Activated CD4-positive, alpha-beta T cell treated with anti-CD3 and anti-CD28 coated beads, Interleukin-2, amount 50 U/mL, for 1 hour (primary cell): ENCODE measurements around the gene TMEM59L.
"Not testable (repeated sequence)": the region's sequence is repeated elsewhere in the genome, so short reads cannot be mapped to it uniquely, and the experiment has no call there.

Experiments
- DNase-seq: peaks from one replicate; pipeline ENCODE4 v3.0.0-alpha.2; 2020

TMEM59L gene

DNA sequence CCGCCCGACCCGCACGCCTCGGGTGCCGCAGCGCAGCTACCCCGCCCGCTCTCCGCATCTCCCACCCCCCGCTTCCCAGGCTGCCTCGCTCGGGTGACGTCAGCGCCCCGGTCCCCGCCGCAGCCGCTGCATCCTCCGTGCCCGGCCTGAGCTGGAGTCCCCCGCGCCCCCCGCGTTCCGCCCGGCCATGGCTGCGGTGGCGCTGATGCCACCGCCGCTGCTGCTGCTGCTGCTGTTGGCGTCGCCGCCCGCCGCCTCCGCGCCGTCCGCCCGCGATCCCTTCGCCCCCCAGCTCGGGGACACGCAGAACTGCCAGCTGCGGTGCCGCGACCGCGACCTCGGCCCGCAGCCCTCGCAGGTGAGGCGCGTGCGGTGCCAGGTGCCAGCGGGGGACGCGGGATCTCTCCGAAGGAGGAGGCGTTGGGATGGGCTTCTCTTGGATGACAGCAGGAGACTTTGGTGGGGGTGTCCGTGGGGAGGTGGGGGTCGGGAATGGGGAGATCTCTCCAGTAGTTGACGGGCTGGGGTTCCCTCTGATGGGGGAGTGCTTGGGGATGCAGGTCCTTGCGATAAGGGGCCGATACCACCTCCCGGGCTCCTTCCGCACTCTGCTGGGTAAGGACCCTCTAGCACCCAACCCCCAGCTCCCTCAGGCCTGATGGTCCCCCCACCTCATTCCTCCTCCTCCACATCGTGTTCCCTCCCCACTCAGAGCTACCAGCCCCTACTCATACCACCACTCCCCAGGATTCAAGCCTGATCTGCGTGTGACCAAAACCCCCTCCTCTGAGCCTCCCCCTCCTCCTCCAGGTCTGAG, at the start of gene TMEM59L:
Gene TMEM59L (plus strand): TSS at position 99 of the 817 bp plus-strand sequence. CDS start 89 bp downstream, at position 188.
- DNase-seq = peak; percentile 52

DNA sequence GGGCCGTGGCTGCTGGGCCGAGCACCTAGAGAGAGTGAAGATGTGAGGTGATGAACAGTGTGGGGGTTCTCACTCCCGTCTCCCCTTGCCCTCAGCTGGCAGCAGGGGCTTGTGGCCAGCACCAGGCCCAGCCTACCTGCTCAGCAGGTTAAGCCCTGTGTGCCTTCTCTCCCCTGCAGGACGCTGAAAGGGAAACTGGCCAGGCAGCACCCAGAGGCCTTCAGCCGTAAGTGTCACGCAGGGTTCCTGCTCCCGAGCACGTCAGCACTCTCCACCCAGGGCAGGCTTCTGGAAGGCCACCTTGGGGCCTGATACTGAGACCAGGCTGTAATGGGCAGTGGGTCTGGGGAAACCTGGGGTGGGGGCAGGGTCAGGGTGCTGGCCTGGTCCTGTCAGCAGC, 45.7 kb upstream of the TMEM59L start:
- no peak for DNase-seq

DNA sequence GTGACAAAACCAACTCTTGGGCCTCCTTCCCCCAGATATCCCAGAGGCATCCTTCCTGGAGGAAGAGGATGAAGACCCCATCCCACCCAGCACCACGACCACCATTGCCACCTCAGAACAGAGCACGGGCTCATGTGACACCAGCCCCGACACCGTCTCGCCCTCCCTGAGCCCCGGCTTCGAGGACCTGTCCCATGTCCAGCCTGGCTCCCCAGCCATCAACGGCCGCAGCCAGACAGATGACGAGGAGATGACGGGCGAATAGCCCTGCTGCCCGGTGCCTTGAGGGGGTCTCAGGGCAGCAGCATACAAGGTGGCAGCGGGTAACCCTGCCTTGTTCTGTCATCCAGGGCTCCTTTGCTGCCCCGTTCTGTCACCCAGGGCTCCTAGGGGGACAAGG, 44.3 kb upstream of the TMEM59L start:
- no peak for DNase-seq

DNA sequence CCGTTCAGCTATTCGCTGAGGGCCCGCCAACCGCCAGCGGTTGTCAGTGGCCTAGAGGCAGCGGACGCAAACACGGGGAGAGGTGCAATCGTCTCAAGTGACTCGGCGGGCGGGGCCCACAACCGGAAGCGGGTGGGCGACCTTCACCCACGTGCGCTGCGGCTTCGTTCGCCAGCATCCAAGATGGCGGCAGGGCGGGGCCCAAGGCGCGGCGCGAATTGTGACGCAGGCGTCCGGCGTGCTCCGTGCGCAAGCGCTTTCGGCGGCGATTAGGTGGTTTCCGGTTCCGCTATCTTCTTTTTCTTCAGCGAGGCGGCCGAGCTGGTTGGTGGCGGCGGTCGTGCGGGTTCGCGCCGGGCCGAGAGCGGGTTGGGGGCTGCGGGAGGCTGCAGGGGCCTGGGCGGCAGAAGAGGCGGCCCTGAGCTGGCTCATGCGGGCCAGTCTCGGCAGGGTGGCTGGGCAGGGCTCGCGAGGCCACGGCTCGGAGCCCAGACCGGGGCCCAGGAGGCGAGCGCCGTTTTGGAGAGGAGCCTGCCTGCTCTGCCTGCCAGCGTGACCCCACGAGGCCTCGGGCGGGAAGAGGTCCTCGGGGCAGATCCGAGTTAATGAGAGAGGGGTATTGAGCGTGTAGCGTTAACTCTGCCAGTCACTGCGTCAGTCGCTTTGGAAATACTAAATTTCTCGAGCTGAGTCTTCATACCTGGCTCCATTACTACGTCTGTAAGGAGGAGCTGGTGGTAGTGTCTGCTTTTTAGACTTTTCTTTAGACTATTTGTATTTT, 40.9 kb upstream of the TMEM59L start, which contains the start of gene UBA52:
Gene UBA52 (plus strand): TSS at position 294 of the 781 bp plus-strand sequence. CDS start 1,444 bp downstream, outside the sequence.
- peak; percentile 99 for DNase-seq

DNA sequence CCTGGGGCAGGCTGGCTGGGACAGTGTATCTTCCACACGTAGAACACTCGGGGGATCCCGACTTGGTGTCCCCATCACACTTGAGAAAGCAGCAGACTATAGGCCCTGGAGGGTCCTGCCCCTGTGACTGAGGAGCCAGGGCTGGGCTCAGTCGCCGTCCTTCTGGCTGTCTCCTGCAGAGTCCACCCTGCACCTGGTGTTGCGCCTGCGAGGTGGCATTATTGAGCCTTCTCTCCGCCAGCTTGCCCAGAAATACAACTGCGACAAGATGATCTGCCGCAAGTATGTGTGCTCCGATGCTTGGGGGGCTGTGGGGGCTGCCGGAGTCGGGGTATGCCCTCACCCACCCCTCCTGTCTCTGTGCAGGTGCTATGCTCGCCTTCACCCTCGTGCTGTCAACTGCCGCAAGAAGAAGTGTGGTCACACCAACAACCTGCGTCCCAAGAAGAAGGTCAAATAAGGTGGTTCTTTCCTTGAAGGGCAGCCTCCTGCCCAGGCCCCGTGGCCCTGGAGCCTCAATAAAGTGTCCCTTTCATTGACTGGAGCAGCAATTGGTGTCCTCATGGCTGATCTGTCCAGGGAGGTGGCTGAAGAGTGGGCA, 37.9 kb upstream of the TMEM59L start:
- no peak for DNase-seq

DNA sequence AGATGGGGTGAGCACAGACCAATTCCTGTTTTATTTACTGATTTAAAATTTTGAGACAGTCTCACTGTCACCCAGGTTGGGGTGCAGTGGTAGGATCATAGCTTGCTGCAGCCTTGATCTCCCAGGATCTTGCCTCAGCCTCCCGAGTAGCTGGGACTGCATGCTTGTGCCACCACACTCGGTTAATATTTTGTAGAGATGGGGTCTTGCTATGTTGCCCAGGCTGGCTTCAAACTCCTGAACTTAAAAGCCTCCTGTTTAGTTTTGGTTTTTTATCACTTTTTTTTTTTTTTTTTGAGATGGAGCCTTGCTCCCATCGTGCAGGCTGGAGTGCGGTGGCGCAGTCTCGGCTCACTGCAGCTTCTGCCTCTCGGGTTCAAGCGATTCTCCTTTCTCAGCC, 36.3 kb upstream of the TMEM59L start:
- DNase-seq = no peak

DNA sequence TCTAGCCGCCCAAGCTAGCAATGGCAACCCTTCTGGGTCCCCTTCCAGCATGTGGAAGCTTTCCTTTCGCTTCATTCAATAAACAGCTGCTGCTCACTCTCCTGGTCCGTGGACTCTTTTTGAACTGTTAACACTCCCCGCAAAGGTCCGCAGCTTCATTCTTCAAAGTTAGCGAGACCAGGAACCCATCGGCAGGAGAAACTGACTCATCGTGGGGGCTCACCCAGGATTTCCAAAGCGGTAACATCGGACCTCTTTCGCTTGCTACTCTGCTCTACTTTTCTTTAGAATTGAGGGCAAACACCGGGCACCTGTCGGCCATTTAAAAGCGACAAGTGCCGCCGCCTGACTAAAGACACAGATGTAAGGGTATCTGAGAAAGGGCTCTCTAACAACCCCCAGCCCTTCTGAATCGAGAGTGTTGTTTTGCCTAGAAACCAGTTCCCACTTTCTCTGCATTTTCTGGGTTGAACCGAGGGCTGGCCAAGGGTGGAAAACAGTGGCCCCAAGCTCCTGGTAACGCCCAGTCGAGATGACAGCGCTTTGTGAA, 35.2 kb upstream of the TMEM59L start:
- no peak for DNase-seq

DNA sequence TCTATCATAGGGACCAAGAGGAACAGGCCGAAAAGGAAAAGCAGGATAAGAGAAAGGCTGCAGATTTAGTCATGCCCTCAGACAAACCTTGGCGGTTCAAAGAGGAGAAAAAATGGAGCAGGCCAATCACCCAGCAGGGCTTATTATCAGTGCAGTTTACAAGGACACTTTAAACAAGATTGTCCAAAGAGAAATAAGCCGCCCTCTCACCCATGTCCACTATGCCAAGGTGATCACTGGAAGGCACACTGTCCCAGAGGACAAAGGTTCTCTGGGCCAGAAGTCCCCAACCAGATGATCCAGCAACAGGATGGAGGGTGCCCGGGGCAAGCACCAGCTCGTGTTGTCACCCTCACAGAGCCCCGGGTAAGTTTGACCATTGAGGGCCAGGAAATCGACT, 32.4 kb upstream of the TMEM59L start:
- DNase-seq = no peak

DNA sequence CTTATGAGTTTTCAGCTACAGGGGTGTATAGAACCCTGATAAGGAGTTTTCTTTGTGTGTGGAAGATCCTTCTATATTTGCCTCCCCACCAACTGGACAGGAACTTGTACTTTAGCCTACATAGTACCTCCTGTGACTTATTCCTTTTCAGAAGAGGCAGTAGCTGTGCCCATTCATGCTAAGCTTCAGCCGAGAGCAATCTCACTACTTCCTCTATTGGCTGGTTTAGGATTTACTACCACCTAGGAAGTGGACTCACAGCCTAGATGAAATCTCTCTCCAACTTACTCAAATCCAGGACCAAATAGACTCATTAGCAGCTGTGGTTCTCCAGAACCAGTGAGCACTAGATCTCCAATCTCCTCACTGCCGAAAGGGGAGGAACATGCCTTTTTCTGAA, 26.4 kb upstream of the TMEM59L start:
- no peak for DNase-seq

DNA sequence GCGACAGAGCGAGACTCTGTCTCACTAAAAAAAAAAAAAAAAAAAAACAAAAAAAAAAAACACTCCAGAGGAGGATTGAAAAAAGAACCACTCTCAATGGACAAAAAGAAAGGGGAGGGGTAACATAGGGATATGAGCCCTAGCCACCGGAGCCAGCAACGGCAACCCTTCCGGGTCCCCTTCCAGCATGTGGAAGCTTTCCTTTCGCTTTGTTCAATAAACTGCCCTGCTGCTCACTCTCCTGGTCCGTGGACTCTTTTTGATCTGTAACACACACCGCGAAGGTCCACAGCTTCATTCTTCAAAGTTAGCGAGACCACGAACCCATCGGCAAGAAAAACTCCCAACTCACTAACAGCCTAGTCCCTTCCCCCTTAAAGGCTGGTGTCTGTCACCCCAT, 25.1 kb upstream of the TMEM59L start:
- DNase-seq = no peak

DNA sequence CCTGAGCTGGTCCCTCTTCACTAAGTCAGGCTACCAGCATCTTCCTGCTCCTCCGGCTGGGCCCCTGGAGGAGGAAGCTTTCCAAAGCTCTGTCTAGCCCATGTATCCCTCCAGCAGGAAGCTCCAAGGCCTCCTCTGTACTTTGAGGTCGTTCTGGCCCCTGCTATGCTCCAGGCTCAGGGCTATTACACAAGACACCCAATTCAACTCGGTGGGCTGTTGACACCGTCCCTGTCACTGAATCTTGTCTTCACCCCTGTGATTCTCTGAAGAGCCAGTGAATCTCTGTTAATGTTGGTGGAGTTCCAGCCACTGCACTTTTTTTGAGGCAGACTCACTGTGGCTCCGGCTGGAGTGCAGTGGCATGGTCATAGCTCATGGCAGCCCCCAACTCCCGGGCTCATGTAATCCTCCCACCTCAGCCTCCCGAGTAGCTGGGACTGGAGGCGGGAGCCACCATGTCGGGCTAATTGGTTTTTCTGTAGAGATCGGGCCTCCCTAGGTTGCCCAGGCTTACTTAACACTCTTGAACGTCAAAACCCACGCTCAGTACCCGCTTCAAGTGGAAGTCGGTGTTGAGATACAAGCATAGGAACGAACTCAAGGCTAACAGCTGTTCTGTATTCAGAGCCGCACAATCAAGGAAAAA, 24.6 kb upstream of the TMEM59L start:
- no peak for DNase-seq

DNA sequence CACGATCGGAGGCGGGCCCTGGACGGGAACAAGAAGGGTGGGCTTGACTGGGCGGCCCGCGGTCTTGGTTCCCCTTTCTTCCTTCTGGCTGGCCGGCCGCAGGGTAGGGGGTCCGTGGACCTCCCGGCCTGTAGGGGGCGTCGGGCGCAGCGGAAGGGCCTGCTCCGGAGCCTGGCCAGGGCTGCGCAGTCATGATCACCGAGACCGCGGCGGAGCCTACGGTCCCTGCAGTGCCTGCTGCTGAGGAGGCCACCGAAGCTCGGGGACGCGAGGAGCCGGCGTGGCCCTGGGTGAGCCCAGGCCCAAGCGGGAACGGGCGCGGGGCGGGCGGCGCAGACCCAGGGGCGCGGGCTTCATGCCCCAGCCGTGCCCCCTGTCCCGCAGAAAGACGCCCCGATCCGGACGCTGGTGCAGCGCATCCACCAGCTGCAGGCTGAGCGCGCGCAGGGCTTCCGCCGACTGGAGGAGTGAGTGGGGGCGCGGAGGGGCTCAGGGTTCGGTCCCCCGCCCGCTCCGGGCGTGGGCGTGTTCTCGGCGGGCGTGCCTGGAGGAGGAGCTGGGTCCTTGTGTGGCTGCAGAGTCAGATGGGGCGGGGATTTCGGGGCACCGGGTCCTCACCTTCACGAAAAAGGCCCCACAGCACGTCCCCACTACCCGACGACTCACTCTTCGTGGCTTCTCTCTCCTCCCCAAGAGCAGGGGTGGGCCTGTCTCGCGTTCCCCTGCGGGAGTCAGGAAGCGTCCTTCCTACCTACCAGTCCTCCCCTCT, 23.9 kb upstream of the TMEM59L start, which contains the start of gene REX1BD:
Gene REX1BD (plus strand): TSS at position 188 of the 769 bp plus-strand sequence. CDS start 4 bp downstream, at position 192.
- peak; percentile 84 for DNase-seq

DNA sequence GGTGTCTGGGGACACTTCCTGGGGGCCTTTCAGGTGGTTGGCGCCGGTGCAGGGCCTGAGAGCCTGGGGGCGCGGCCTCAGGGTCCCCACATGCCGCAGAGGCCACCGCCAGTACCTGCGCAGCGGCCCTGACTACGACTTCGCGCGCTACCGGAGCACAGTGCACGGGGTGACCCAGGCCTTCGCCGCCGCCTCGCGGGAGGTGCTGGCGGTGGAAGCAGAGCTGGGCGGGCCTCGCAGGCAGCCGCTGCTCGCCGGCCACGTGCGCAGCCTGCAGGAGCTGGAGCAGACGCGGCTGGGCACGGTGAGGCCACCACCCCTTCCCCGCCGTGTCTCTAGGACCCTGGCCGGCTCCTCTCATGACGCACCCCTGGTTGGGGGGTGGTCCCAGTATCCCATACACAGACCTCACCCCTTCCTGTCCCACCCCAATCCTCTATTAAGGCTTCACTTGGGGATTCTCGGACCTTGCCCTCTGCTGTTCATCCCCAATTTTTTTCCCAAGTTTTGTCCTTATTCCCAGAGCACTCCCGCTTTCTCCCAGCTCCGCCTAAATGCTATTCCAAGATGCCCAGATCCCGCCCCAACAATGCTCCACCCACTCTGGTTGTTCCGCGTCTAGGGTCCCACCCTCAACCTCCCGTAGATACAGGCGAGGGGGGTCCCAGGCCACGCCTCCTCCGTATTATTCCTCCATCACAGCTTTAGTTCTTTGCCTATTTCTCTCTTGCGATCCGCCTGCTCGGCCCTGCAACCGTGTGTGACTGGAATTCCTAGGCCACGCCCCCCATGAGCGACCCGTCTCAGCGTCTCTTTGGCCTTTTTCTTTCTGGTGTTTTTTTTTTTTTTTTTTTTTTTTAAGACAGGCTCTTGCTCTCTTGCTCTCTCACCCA, 23.0 kb upstream of the TMEM59L start:
- DNase-seq = peak; percentile 68

DNA sequence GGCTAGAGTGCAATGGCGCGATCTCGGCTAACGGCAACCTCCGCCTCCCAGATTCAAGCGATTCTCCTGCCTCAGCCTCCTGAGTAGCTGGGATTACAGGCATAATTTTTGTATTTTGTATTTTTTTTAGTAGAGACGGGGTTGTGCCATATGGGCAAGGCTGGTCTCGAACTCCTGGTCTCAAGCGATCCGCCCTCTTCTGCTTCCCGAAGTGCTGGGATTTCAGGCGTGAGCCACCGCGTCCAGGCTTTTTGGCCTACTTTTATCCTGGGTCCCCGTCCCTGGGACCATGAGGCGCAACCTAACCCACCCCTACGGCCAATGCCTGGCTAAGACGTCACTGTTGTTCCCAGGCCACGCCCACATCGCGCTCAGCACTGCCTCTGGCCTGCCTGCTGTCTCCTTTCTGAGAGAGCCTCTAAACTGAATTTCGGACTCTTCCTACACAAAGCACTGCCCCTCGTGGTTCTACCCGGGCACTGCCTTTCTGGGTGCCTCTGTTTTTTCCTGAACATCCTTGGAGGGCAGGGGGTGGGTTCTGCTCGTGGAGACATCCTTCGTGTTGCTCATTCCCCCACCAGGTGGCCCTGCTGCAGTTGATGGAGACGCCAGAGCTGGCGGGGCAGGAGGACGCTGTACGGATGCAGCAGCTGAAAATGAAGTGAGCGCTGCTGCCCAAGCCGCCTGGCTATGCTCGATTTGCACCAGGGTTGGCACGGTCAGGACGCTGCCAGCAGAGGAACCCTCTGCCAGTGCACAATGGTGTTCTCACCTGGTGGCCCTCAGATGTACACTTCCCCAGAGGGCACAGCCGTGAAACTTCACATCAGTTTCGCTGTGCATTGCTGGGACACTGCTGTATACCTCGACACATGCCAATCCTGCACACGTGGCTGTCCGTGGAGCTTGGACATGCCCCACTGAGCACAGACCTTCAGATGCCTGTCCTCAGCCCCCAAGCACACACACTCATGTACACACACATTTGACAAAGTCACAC, 22.1 kb upstream of the TMEM59L start:
- no peak for DNase-seq

DNA sequence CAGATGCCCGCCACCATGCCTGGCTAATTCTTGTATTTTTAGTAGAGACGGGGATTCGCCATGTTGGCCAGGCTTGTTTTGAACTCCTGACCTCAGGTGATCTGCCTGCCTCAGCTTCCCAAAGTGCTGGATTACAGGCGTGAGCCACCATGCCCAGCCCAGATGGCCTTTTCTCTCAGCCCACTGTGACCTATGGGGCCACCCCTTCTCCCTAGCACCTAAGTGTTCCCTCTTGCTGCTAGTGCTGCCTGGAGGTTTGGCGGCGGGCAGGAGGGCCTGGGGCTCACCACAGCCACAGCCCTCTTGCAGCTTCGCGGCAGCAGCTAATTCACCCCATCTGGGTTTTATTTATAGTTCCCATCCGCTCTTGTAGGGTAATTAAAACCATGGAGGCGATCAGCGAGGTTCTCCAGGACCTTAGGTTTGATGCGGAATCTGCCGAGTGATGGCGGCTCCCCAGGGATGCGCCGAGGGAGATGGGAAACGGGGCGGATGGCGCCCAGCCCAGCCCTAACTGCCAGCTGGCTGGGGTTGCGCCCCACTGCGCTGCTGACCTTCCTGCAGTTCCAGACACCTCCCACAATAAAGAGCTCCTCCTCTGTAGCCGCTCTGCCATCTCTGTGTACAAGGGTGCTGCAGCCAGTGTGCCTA, 20.8 kb upstream of the TMEM59L start:
- DNase-seq = no peak

DNA sequence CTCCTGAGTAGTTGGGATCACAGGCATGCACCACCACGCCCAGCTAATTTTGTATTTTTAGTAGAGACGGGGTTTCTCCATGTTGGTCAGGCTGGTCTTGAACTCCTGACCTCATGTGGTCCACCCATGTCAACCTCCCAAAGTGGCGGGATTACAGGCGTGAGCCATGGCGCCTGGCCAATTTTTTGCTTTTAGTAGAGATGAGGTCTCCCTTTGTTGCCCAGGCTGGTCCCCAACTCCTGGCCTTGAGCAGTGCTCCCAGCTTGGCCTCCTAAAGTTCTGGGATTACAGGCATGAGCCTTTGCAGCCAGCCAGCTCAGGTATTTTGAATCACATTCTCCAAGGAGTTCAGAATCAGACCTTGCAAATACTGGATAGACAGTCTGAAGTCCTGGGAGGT, 19.9 kb upstream of the TMEM59L start:
- not testable (repeated sequence) for DNase-seq

DNA sequence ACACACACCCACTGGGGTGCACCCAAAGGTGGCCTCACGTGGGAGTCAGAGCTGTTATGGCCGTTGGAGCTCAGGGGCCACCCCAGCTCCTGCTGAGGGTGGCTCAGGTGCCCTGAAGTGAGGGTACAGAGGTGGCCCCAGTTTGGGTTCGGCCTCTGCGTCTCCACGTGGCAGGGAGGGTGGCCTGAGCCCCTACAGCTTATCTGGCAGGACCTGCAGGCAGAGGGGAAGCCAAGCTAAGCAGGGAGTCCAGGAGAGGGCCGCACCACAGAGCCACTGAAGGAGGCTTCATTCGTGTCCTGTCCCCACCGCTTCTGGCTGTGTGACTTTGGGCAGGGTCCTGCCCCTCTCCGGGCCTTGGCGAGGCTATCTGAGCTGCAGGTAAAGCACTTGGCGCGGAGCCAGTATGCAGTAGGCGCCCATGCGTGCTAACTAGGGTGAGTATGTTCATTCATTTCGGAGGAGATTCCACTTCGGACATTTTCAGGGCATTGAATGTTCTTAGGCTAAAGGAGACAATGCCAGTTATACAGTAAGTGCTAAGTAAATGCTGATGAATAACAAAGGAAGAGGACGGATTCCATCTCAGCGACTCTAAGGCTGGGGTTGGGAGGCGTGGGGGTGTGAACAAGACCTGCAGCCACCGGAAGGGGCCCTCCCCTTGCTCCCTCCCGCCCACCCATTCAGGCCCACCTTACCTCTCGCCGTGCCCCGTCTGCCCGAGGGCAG, 19.1 kb upstream of the TMEM59L start:
- no peak for DNase-seq
